Heart left ventricle (tissue), 16 donors: ENCODE data around the gene CHAC2. TPM values are rescaled to one million over a fixed set of nuclear protein-coding genes. Genes with fewer than 3 reads are reported as not detected.

ENCODE experiments used
- ATAC-seq, 4 donors: fragments of 200-7000 bp; cut with Tn5 transposase; one replicate each; pipeline ENCODE4 v1.9.1; 2020 to 2022; ENCODE audit warnings: moderate library complexity in 4 of 4, mild to moderate bottlenecking in 3 of 4, moderate number of reproducible peaks in 1 of 4
- DNase-seq, 5 donors: peaks; one replicate each; pipeline ENCODE4 v3.0.0-alpha.2; 2020
- H3K27ac ChIP-seq, 12 donors: fragments of 200-600 bp; sonication (generic) in 4 of 12; one replicate each; pipeline versions ENCODE4 v1.5.0 to v1.8.0; 2016 to 2022; ENCODE audit warnings: mild to moderate bottlenecking in 2 of 12
- H3K27me3 ChIP-seq, 9 donors: fragments of 200-600 bp; sonication (generic) in 2 of 9; one replicate each; pipeline versions ENCODE4 v1.5.1 to v1.8.0; 2016 to 2022; ENCODE audit warnings: mild to moderate bottlenecking in 3 of 9
- H3K36me3 ChIP-seq, 9 donors: fragments of 200-600 bp; sonication (generic) in 2 of 9; one replicate each; pipeline versions ENCODE4 v1.5.0 to v1.8.0; 2018 to 2022; ENCODE audit warnings: mild to moderate bottlenecking in 2 of 9
- H3K4me1 ChIP-seq, 12 donors: fragments of 200-600 bp; sonication (generic) in 4 of 12; one replicate each; pipeline versions ENCODE4 v1.5.0 to v1.8.0; 2016 to 2022; ENCODE audit warnings: mild to moderate bottlenecking in 3 of 12
- H3K4me3 ChIP-seq, 12 donors: fragments of 200-600 bp; sonication (generic) in 4 of 12; one replicate each; pipeline versions ENCODE4 v1.5.0 to v1.8.0; 2017 to 2022; ENCODE audit warnings: mild to moderate bottlenecking in 9 of 12, moderate library complexity in 4 of 12
- H3K9me3 ChIP-seq, 12 donors: fragments of 200-600 bp; sonication (generic) in 4 of 12; one replicate each; pipeline versions ENCODE4 v1.5.0 to v1.8.0; 2016 to 2022; ENCODE audit warnings: mild to moderate bottlenecking in 1 of 12
- POLR2A ChIP-seq, 2 donors: fragments of 450-650 bp; IDR thresholded peaks; one replicate each; pipeline ENCODE4 v1.6.1; 2017; ENCODE audit warnings: antibody characterized with exemption in 2 of 2, mild to moderate bottlenecking in 2 of 2, moderate library complexity in 2 of 2
- WGBS, 4 donors: extraction: QIAGEN DNeasy Blood & Tissue Kit in 2 of 4; methylation state at CpG; one replicate each; pipeline versions ENCODE4 v1.1.5 to v1.1.7; 2013 to 2018; 5-methylcytosine and 5-hydroxymethylcytosine counted together
- intact Hi-C, 10 donors: fragments of 100-400 bp; cut with DNase I; formaldehyde crosslinking; loops; one replicate each; pipeline versions ENCODE4 v1.11.1 to v1.14.2; 2022
- polyA plus RNA-seq, 2 donors: library from polyadenylated mRNA; stranded (reverse); fragments of 200-250 nt; gene quantifications; one replicate each; pipeline ENCODE4 v1.2.3, GENCODE V29; 2013
- total RNA-seq, 9 donors: library from RNA; depleted of rRNA in 2 of 9; stranded (reverse); fragments of >200 nt in 2 of 9; fragmentation: NEBNext Ultra II Directional in 3 of 9; extraction: Animal tissue kit (Norgen Biotek cat#: 25700) in 3 of 9; gene quantifications; one replicate each; pipeline versions ENCODE4 v1.1.0 to v1.2.4, GENCODE V29; 2016 to 2023
- TF ChIP-seq, protein P1 (sequence below), 12 donors: fragments of 200-600 bp; sonication (generic) in 4 of 12; IDR thresholded peaks; one replicate each; pipeline versions ENCODE4 v1.5.0 to v1.8.0; 2018 to 2022; ENCODE audit warnings: antibody characterized with exemption in 12 of 12, mild to moderate bottlenecking in 5 of 12
- donor health status: ischemic (EF 13 %, LVEDD 7.1; RV severe dilation, severe dysfunction).
- donor health status: healthy with polysubstance abuse.
- donor health status: DM: no; HTN: yes; CAD: no.
- donor health status: DM: no; HTN: no; CAD: no.
- donor health status: ischemic (EF 25% LVEDD 6.9; RV normal size, moderate dysfunction).
- donor health status: ischemic (EF 25% LVEDD 5.7; RV mildly dilated, moderate dysfunction).
- donor health status: healthy.
- donor health status: DM: yes; HTN: yes; CAD: no.
- donor health status: ischemic (EF 35%, LVEDD 5.7; RV mildly dilated, moderate dysfunction).
- donor health status: nonischemic (EF 11% LVEDD 7.7; RV severe dilation, severe dysfunction).
- donor health status: DM: yes; HTN: yes; CAD: no.
- donor health status: PGD.
- donor health status: ischemic (EF 29% LVEDD 5.4; RV normal size, mild dysfunction).
- donor health status: nonischemic (EF 23%, LVEDD 6.1; RV moderate dilation, normal function).

Gene CHAC2
- total and polyA plus RNA-seq, 11 donors = 1.4 to 10.1 (median 3.2) TPM

GRCh38 chr2:53784436-53784835 is 16.8 kb downstream of the CHAC2 start:
- H3K27me3 ChIP-seq = no peaks in the 10 kb centered on the region
- ATAC-seq = no peak
- H3K27ac ChIP-seq = no peak overlapping the region
- peaks cover 0 to 47% (median 27%) of the 10 kb centered on the region in 12 donors for H3K4me1 ChIP-seq
- no peak for TF ChIP-seq POLR2A (IDR thresholded peaks at IDR 0.05)
- TF ChIP-seq, protein P1, sequence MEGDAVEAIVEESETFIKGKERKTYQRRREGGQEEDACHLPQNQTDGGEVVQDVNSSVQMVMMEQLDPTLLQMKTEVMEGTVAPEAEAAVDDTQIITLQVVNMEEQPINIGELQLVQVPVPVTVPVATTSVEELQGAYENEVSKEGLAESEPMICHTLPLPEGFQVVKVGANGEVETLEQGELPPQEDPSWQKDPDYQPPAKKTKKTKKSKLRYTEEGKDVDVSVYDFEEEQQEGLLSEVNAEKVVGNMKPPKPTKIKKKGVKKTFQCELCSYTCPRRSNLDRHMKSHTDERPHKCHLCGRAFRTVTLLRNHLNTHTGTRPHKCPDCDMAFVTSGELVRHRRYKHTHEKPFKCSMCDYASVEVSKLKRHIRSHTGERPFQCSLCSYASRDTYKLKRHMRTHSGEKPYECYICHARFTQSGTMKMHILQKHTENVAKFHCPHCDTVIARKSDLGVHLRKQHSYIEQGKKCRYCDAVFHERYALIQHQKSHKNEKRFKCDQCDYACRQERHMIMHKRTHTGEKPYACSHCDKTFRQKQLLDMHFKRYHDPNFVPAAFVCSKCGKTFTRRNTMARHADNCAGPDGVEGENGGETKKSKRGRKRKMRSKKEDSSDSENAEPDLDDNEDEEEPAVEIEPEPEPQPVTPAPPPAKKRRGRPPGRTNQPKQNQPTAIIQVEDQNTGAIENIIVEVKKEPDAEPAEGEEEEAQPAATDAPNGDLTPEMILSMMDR (IDR thresholded peaks at IDR 0.05) = no peak
- H3K36me3 ChIP-seq = peaks cover 0 to 14% (median 3%) of the 10 kb centered on the region in 9 donors
- intact Hi-C loops = no loop called here
- H3K9me3 ChIP-seq = no peaks in the 10 kb centered on the region
- DNase-seq = no peak
- no peak overlapping the region for H3K4me3 ChIP-seq

- ATAC-seq = no peak
- no peak for TF ChIP-seq POLR2A (IDR thresholded peaks at IDR 0.05)
- TF ChIP-seq, protein P1 (IDR thresholded peaks at IDR 0.05) = no peak
- WGBS, 4 donors = 60 to 66% (median 64%) methylated on average over 11 of the region's 11 CpGs
- H3K27ac ChIP-seq = no peak overlapping the region
- peaks cover 0 to 52% (median 28%) of the 10 kb centered on the region in 12 donors for H3K4me1 ChIP-seq
- H3K4me3 ChIP-seq = peak overlapping the region in 9 of 12 donors; percentile 59 to 97 (median 92)
- intact Hi-C loops = no loop called here
- H3K27me3 ChIP-seq = no peaks in the 10 kb centered on the region
- DNase-seq = no peak
- H3K9me3 ChIP-seq = no peaks in the 10 kb centered on the region
- peaks cover 0 to 14% (median 3%) of the 10 kb centered on the region in 9 donors for H3K36me3 ChIP-seq
Measured at GRCh38 chr2:53785366-53785765, 17.8 kb downstream of the CHAC2 start.

DNA sequence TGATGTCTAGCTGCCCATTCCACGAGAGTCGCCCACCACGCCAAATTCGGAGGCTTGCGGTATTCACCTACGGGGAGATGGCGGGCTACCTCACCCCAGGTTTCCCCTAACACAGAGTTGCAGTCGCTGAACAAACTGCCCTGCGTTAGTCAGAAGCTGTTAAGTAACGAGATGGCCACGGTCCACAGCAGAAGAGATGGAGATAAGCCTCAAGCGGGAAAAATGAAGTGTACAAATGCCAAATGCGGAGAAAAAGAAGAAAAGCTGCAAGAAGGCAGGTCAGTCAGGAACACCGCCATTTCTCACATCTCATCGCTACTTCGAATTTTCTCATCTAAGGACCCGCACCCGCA is 18.7 kb downstream of the CHAC2 start:
- Histone ChIP-seq H3K27ac (peak overlapping the region; percentile 63 to 90 (median 82)), H3K4me1 (peaks cover 0 to 55% (median 28%) of the 10 kb centered on the region in 12 donors), H3K27me3 (no peaks in the 10 kb centered on the region), H3K4me3 (peak overlapping the region; percentile 54 to 97 (median 92)), H3K36me3 (peaks cover 0 to 9% (median 3%) of the 10 kb centered on the region in 9 donors), H3K9me3 (no peaks in the 10 kb centered on the region)
- WGBS, 4 donors = 0 to 1% (median 1%) methylated on average over 18 of the region's 18 CpGs
- intact Hi-C loops = no loop called here
- peak; percentile 18 to 49 (median 34) for ATAC-seq
- DNase-seq = peak in 3 of 5 donors; percentile 15 to 43 (median 31)
- TF ChIP-seq POLR2A (IDR thresholded peaks at IDR 0.05) = no peak
- TF ChIP-seq, protein P1 (IDR thresholded peaks at IDR 0.05) = no peak

DNA sequence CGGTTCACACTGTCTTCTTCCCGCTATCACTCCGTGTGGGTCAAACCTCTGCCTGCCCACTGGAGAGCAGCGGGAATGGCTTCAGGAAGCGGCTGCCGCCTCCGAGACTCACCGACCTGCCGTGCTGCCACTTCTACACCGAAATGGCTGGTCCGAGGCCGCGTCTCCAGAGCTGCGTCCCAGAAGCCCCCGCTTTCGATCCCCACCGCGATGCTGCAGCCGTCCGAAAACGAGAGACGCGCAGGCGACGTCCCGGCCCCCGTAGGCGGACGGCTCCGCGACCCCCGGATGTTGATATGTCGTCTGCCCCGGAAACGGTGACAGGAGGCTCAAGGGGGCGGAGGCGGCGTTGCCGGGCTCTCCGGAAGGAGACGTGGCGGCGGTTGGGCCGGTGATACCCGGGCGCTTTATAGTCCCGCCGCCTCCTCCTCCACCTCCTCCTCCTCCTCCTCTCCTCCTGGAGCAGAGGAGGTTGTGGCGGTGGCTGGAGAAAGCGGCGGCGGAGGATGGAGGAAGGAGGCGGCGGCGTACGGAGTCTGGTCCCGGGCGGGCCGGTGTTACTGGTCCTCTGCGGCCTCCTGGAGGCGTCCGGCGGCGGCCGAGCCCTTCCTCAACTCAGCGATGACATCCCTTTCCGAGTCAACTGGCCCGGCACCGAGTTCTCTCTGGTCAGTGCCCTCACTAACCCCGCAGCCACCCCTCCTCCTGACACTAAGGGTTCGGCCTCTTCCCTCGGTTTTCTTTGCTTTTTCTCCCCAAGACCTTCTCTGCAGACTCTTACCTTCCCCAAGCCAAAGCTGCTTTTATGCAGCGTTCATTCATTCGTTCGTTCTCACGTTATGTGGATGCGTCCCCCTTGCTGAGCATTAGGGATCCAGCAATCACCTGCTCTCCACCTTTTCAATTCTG is 19.4 kb downstream of the CHAC2 start, which contains the start of the genes ASB3 and ERLEC1:
Gene ASB3 (minus strand): TSS at position 249 of the 909 bp plus-strand sequence. CDS start 21,381 bp downstream, outside the sequence.
Gene ERLEC1 (plus strand): TSS at position 340 of the 909 bp plus-strand sequence. CDS start 167 bp downstream, at position 507.
- DNase-seq (peak; percentile 92 to 94 (median 93)), ATAC-seq (peak; percentile 95 to 99 (median 98))
- H3K9me3 ChIP-seq = no peaks in the 10 kb centered on the region
- TF ChIP-seq, protein P1 (IDR thresholded peaks at IDR 0.05) = peak in 2 of 12 donors; percentile 7 to 15
- TF ChIP-seq POLR2A (IDR thresholded peaks at IDR 0.05) = peak in 1 of 2 donors; percentile 68
- peak within 1 kb of the TSS; percentile 63 to 90 (median 82) for H3K27ac ChIP-seq
- peaks cover 0 to 8% (median 0%) of the 10 kb centered on the region in 9 donors for H3K36me3 ChIP-seq
- H3K27me3 ChIP-seq = no peaks in the 10 kb centered on the region
- 0 to 1% (median 0%) methylated on average over 30 to 77 of the region's 77 CpGs for WGBS, 4 donors
- peak within 1 kb of the TSS; percentile 54 to 97 (median 92) for H3K4me3 ChIP-seq
- H3K4me1 ChIP-seq = peaks cover 0 to 55% (median 28%) of the 10 kb centered on the region in 12 donors
- intact Hi-C loops = no loop called here
